Prostate gland (tissue), 2 donors: ENCODE measurements around the gene ARHGAP24. TPM values are rescaled to one million over a fixed set of nuclear protein-coding genes. Genes with fewer than 3 reads are reported as not detected.

Source experiments
- DNase-seq: peaks from one replicate; pipeline ENCODE4 v3.0.0-alpha.2; 2019; ENCODE audit warnings: low spot score
- H3K27ac ChIP-seq, 2 donors: fragments of 200-600 bp; sonication (generic); 2 replicates each; pipeline ENCODE4 v1.5.1; 2017 to 2019
- H3K27me3 ChIP-seq: fragments of 200-600 bp; sonication (generic); replicated peaks from 2 replicates; pipeline ENCODE4 v1.5.1; 2019; ENCODE audit not compliant: insufficient read depth
- H3K36me3 ChIP-seq, 2 donors: fragments of 200-600 bp; sonication (generic); 1 replicate in 1 of 2; 2 replicates in 1 of 2; pipeline versions ENCODE4 v1.5.1 to v1.8.1; 2017 to 2019
- H3K4me1 ChIP-seq: fragments of 200-600 bp; sonication (generic); replicated peaks from 2 replicates; pipeline ENCODE4 v1.5.1; 2019
- H3K4me3 ChIP-seq, 2 donors: fragments of 200-600 bp; sonication (generic); 2 replicates each; pipeline ENCODE4 v1.5.1; 2017 to 2019
- H3K9me3 ChIP-seq: fragments of 200-600 bp; sonication (generic); 2 replicates; pipeline ENCODE4 v1.5.1; 2017
- POLR2A ChIP-seq: fragments of 450-650 bp; IDR thresholded peaks from one replicate; pipeline ENCODE4 v1.6.1; 2016; ENCODE audit warnings: antibody characterized with exemption, mild to moderate bottlenecking
- POLR2AphosphoS5 ChIP-seq: sonication (generic); formaldehyde crosslinking; IDR thresholded peaks from one replicate; pipeline ENCODE4 v1.6.1; 2017; ENCODE audit warnings: antibody characterized with exemption
- WGBS: methylation state at CpG from one replicate; pipeline ENCODE4 v1.1.5; 2018; 5-methylcytosine and 5-hydroxymethylcytosine counted together
- intact Hi-C: fragments of 100-400 bp; cut with DNase I; formaldehyde crosslinking; loops from one replicate; pipeline ENCODE4 v1.14.2; 2022
- total RNA-seq, 2 donors: library from RNA; depleted of rRNA; stranded (reverse); fragments of >200 nt; gene quantifications; one replicate each; pipeline ENCODE4 v1.1.0, GENCODE V29; 2016
- TF ChIP-seq, protein P1 (sequence below), 4 experiments: fragments of 200-600 bp in 2 of 4; fragments of 450-650 bp in 2 of 4; sonication (generic) in 2 of 4; IDR thresholded peaks; 1 replicate in 3 of 4; 2 replicates in 1 of 4; pipeline ENCODE4 v1.5.1; 2016 to 2019; ENCODE audit warnings: antibody characterized with exemption in 4 of 4, mild to moderate bottlenecking in 2 of 4, moderate library complexity in 2 of 4

The ARHGAP24 gene
- total RNA-seq, 2 donors from 2014 or later: 6.7 to 7.4 TPM

DNA sequence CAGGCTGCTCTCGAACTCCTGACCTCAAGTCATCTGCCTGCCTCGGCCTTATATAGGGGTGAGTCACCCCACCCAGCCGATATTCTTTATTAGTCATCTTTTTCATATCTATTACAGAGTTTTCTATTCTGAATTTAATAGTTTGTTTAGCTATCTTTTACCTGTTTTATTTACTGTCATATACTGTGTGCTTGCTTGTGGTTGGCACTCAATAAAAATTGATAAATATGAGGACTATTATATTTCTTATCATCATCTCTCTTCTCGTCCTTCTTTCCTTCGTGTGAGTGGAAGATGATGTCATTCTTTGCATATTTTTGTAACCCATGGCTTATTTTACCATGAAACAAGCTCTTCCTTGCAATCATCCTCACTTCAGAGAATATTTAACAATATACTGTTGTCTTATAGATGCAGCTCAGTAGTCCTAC is 265.5 kb downstream of the ARHGAP24 start:
- Histone ChIP-seq H3K36me3 (no peaks in the 10 kb centered on the region), H3K27me3 (no peaks in the 10 kb centered on the region), H3K9me3 (no peaks in the 10 kb centered on the region), H3K27ac (no peak overlapping the region), H3K4me1 (no peaks in the 10 kb centered on the region), H3K4me3 (no peak overlapping the region)
- no peak for TF ChIP-seq POLR2A
- TF ChIP-seq, protein P1, sequence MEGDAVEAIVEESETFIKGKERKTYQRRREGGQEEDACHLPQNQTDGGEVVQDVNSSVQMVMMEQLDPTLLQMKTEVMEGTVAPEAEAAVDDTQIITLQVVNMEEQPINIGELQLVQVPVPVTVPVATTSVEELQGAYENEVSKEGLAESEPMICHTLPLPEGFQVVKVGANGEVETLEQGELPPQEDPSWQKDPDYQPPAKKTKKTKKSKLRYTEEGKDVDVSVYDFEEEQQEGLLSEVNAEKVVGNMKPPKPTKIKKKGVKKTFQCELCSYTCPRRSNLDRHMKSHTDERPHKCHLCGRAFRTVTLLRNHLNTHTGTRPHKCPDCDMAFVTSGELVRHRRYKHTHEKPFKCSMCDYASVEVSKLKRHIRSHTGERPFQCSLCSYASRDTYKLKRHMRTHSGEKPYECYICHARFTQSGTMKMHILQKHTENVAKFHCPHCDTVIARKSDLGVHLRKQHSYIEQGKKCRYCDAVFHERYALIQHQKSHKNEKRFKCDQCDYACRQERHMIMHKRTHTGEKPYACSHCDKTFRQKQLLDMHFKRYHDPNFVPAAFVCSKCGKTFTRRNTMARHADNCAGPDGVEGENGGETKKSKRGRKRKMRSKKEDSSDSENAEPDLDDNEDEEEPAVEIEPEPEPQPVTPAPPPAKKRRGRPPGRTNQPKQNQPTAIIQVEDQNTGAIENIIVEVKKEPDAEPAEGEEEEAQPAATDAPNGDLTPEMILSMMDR (IDR thresholded peaks at IDR 0.05): no peak
- TF ChIP-seq POLR2AphosphoS5: no peak
- WGBS: 54% methylated on average over 5 of the region's 5 CpGs
- intact Hi-C loops: loop anchor here (10.0 kb wide), 1 partner anchor 656 kb away; no protein-coding TSS in a partner anchor
- no peak for DNase-seq

DNA sequence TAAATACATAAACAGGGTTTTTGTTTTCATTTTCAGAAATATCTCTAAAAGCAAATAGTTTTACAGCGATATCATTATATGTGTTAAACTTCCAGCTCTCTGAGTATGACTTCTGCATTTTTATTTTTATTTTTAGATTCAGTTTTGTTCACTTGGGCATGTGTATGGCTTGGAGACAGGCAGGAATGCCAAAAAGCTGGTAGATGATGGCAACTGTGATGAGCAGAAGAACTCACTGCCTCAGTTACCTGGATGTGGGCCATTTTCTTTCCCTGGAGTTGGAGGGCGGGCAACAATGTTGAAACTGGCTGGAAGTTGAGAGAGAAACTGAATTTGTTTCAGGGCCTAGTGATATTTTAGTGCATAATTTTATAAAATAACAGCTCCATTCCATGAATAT is 266.4 kb downstream of the ARHGAP24 start:
- H3K9me3 ChIP-seq: no peaks in the 10 kb centered on the region
- H3K27me3 ChIP-seq: no peaks in the 10 kb centered on the region
- WGBS: 91% methylated on average over 2 of the region's 2 CpGs
- H3K36me3 ChIP-seq: no peaks in the 10 kb centered on the region
- no peak for DNase-seq
- H3K4me1 ChIP-seq: no peaks in the 10 kb centered on the region
- TF ChIP-seq POLR2AphosphoS5 (no peak), POLR2A (no peak)
- TF ChIP-seq, protein P1 (IDR thresholded peaks at IDR 0.05): no peak
- intact Hi-C loops: loop anchor here (10.0 kb wide), 1 partner anchor 657 kb away; no protein-coding TSS in a partner anchor
- H3K4me3 ChIP-seq: no peak overlapping the region
- H3K27ac ChIP-seq: no peak overlapping the region

DNA sequence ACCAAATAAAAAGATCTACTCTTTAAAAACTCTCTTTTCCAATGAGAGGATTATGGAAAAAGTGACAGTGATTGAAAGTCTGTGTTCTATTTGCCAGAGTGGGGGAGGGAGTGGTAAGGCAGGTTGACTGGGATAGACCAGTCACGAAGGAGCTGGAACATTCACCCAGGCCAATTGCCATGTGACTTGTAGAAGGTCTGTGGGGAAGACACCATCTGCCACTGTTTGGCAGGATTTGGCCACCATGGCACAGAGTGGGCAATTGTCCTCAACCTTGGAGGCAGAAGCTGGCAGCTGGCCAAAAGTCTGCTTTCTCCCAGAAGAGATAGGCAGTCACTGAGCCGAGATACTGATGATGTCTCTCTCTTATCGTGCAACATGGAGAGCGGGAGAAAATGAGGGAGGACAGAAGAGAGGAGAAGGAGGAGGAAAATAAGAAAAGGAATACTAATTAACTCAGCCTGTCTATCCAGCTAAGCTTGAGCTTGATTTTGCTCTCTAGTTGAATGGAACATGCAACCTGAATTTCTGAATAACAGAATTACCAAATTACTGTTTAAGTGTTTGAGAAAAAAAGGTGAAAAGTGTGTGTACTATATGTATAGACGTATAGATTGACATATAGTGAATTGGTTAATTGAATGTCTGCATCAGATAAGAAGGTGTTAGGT is 267.1 kb downstream of the ARHGAP24 start:
- 89% methylated on average over 5 of the region's 5 CpGs for WGBS
- no peak for DNase-seq
- no peak overlapping the region for H3K4me3 ChIP-seq
- TF ChIP-seq POLR2A (no peak), POLR2AphosphoS5 (no peak)
- no peaks in the 10 kb centered on the region for H3K27me3 ChIP-seq
- H3K9me3 ChIP-seq: no peaks in the 10 kb centered on the region
- no peak overlapping the region for H3K27ac ChIP-seq
- H3K36me3 ChIP-seq: no peaks in the 10 kb centered on the region
- no peaks in the 10 kb centered on the region for H3K4me1 ChIP-seq
- intact Hi-C loops: loop anchor here (10.0 kb wide), 1 partner anchor 657 kb away; no protein-coding TSS in a partner anchor

DNA sequence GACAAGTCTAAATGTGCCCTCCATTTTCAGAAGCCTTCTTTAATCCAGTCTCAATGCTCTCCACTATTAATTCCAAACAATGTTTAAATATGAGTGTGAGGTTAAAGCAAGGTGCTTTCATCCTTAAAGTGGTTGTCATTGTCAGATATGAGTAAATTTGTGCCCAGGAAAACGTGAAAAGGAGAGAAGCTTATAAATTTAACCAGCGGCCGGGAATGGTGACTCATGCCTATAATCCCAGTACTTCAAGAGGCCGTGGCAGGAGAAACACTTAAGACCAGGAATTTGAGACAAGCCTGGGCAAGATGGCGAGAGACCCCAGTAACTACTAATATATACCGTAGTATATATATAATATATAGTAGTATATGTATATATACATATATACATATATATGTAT is 270.0 kb downstream of the ARHGAP24 start:
- H3K4me3 ChIP-seq: no peak overlapping the region
- H3K36me3 ChIP-seq: no peaks in the 10 kb centered on the region
- H3K27me3 ChIP-seq: no peaks in the 10 kb centered on the region
- H3K27ac ChIP-seq: no peak overlapping the region
- TF ChIP-seq POLR2AphosphoS5 (no peak), POLR2A (no peak)
- TF ChIP-seq, protein P1 (IDR thresholded peaks at IDR 0.05): no peak
- no peaks in the 10 kb centered on the region for H3K9me3 ChIP-seq
- 48% methylated on average over 6 of the region's 6 CpGs for WGBS
- intact Hi-C loops: loop anchor here (10.0 kb wide), 1 partner anchor 660 kb away; no protein-coding TSS in a partner anchor
- no peak for DNase-seq
- H3K4me1 ChIP-seq: no peaks in the 10 kb centered on the region

DNA sequence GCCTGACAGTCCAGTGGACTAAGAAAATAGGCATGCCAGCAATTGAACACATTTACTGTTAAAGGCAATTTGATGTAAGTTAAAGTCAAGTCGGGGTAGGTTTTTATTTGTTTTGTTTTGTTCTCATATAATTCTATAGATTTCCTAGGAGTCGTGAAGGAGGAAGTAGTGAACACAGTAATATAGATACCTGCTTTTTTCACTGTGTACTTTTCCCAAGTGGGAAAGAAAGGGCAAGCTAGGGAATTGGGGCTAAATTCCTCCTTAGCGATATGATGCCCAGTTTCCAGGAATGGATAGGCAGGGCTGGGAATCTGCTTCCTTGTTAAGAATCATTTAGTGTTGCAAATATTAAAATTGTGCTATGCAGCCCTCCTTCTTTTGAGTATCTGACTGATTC is 271.0 kb downstream of the ARHGAP24 start:
- no peaks in the 10 kb centered on the region for H3K4me1 ChIP-seq
- H3K27me3 ChIP-seq: no peaks in the 10 kb centered on the region
- DNase-seq: no peak
- H3K9me3 ChIP-seq: no peaks in the 10 kb centered on the region
- intact Hi-C loops: loop anchor here (10.0 kb wide), 1 partner anchor 661 kb away; no protein-coding TSS in a partner anchor
- H3K36me3 ChIP-seq: no peaks in the 10 kb centered on the region
- H3K4me3 ChIP-seq: no peak overlapping the region
- WGBS: 66% methylated on average over 3 of the region's 3 CpGs
- H3K27ac ChIP-seq: no peak overlapping the region
- TF ChIP-seq, protein P1 (IDR thresholded peaks at IDR 0.05): no peak
- TF ChIP-seq POLR2A (no peak), POLR2AphosphoS5 (no peak)
